Esophagus muscularis mucosa (tissue), 4 donors: Measurements from ENCODE around the gene TAGLN. TPM values are rescaled to one million over a fixed set of nuclear protein-coding genes. Genes with fewer than 3 reads are reported as not detected.

Experiments used
- DNase-seq: peaks from one replicate; pipeline ENCODE4 v3.0.0-alpha.2; 2017; ENCODE audit errors: extremely low spot score
- H3K27ac ChIP-seq, 4 donors: fragments of 200-600 bp; sonication (generic); replicated peaks in 1 of 4; 1 replicate in 3 of 4; 2 replicates in 1 of 4; pipeline ENCODE4 v1.5.1; 2016 to 2019; ENCODE audit warnings: mild to moderate bottlenecking in 1 of 4
- H3K27me3 ChIP-seq, 4 donors: fragments of 200-600 bp; sonication (generic); one replicate each; pipeline versions ENCODE4 v1.5.1 to v1.6.0; 2016 to 2019
- H3K36me3 ChIP-seq, 4 donors: fragments of 200-600 bp; sonication (generic); one replicate each; pipeline ENCODE4 v1.5.1; 2016 to 2019
- H3K4me1 ChIP-seq, 4 donors: fragments of 200-600 bp; sonication (generic); one replicate each; pipeline ENCODE4 v1.5.1; 2016 to 2019
- H3K4me3 ChIP-seq, 4 donors: fragments of 200-600 bp; sonication (generic); 1 replicate in 2 of 4; 2 replicates in 2 of 4; pipeline ENCODE4 v1.5.1; 2016 to 2019; ENCODE audit warnings: mild to moderate bottlenecking in 4 of 4, moderate library complexity in 1 of 4
- H3K9me3 ChIP-seq, 4 donors: fragments of 200-600 bp; sonication (generic); 1 replicate in 3 of 4; 2 replicates in 1 of 4; pipeline ENCODE4 v1.5.1; 2016 to 2019
- CTCF ChIP-seq, 3 experiments: fragments of 200-600 bp in 2 of 3; fragments of 450-650 bp in 1 of 3; sonication (generic) in 2 of 3; IDR thresholded peaks; one replicate each; pipeline ENCODE4 v1.5.1; 2017 to 2019; ENCODE audit warnings: antibody characterized with exemption in 3 of 3, mild to moderate bottlenecking in 2 of 3, moderate library complexity in 1 of 3
- EP300 ChIP-seq: sonication (generic); formaldehyde crosslinking; IDR thresholded peaks from one replicate; pipeline ENCODE4 v1.6.1; 2017; ENCODE audit warnings: antibody characterized with exemption
- POLR2A ChIP-seq: fragments of 450-650 bp; IDR thresholded peaks from one replicate; pipeline ENCODE4 v1.6.1; 2017; ENCODE audit warnings: antibody characterized with exemption, moderate library complexity, mild to moderate bottlenecking, low read depth
- POLR2AphosphoS5 ChIP-seq, 2 donors: sonication (generic); formaldehyde crosslinking; IDR thresholded peaks; one replicate each; pipeline ENCODE4 v1.6.1; 2017; ENCODE audit warnings: antibody characterized with exemption in 2 of 2
- WGBS: methylation state at CpG from one replicate; pipeline ENCODE4 v1.1.5; 2018; 5-methylcytosine and 5-hydroxymethylcytosine counted together
- intact Hi-C: fragments of 100-400 bp; cut with DNase I; formaldehyde crosslinking; loops from one replicate; pipeline ENCODE4 v1.15.1; 2023
- total RNA-seq, 4 donors: library from RNA; depleted of rRNA; stranded (reverse); fragments of >200 nt; gene quantifications; one replicate each; pipeline versions ENCODE4 v1.1.0 to v1.2.1, GENCODE V29; 2016

Gene TAGLN
- total RNA-seq, 4 donors from 2014 or later = 12,513 to 19,293 (median 14,679) TPM

- peak overlapping the region; percentile 66 to 88 (median 78) for H3K4me3 ChIP-seq
- TF ChIP-seq POLR2A = no peak
- no peak for TF ChIP-seq EP300
- TF ChIP-seq CTCF (IDR thresholded peaks at IDR 0.05) = no peak
- TF ChIP-seq POLR2AphosphoS5 (IDR thresholded peaks at IDR 0.05) = no peak
- intact Hi-C loops = loop anchor here (2.0 kb wide), 1 partner anchor 26 kb away; no protein-coding TSS in a partner anchor
- H3K36me3 ChIP-seq = peaks cover 12 to 55% (median 41%) of the 10 kb centered on the region in 4 donors
- WGBS = 0% methylated on average over 1 of the region's 4 CpGs
- H3K27ac ChIP-seq = peak overlapping the region; percentile 94 to 97 (median 96)
- peaks cover 17 to 52% (median 40%) of the 10 kb centered on the region in 4 donors for H3K4me1 ChIP-seq
- H3K9me3 ChIP-seq = no peaks in the 10 kb centered on the region
- DNase-seq = no peak
- H3K27me3 ChIP-seq = no peaks in the 10 kb centered on the region
Observed at GRCh38 chr11:117198613-117199012, 557 bp upstream of the TAGLN start.

- H3K27ac ChIP-seq = peak overlapping the region; percentile 94 to 97 (median 96)
- peak overlapping the region; percentile 66 to 88 (median 78) for H3K4me3 ChIP-seq
- peaks cover 18 to 61% (median 45%) of the 10 kb centered on the region in 4 donors for H3K36me3 ChIP-seq
- no peak for DNase-seq
- H3K9me3 ChIP-seq = no peaks in the 10 kb centered on the region
- H3K4me1 ChIP-seq = peaks cover 31 to 67% (median 50%) of the 10 kb centered on the region in 4 donors
- TF ChIP-seq POLR2A = no peak
- TF ChIP-seq POLR2AphosphoS5 (IDR thresholded peaks at IDR 0.05) = peak; percentile 7 to 39
- H3K27me3 ChIP-seq = no peaks in the 10 kb centered on the region
- intact Hi-C loops = loop anchor here (2.0 kb wide), 1 partner anchor 25 kb away; no protein-coding TSS in a partner anchor
- WGBS = 33% methylated on average over 11 of the region's 13 CpGs
Observed at GRCh38 chr11:117199916-117200812, 994 bp downstream of the TAGLN start.

GRCh38 chr11:117200813-117201657, 1.9 kb downstream of the TAGLN start:
- peak overlapping the region; percentile 66 to 88 (median 78) for H3K4me3 ChIP-seq
- no peaks in the 10 kb centered on the region for H3K9me3 ChIP-seq
- 62% methylated on average over 11 of the region's 12 CpGs for WGBS
- no peak for DNase-seq
- peak overlapping the region; percentile 94 to 97 (median 96) for H3K27ac ChIP-seq
- H3K27me3 ChIP-seq = no peaks in the 10 kb centered on the region
- intact Hi-C loops = no loop called here
- TF ChIP-seq EP300 = no peak
- peak; percentile 1 to 56 for TF ChIP-seq POLR2AphosphoS5 (IDR thresholded peaks at IDR 0.05)
- TF ChIP-seq POLR2A = no peak
- H3K4me1 ChIP-seq = peaks cover 34 to 72% (median 55%) of the 10 kb centered on the region in 4 donors
- peaks cover 13 to 57% (median 42%) of the 10 kb centered on the region in 4 donors for H3K36me3 ChIP-seq

- H3K36me3 ChIP-seq = peaks cover 13 to 50% (median 36%) of the 10 kb centered on the region in 4 donors
- H3K4me1 ChIP-seq = peaks cover 34 to 70% (median 55%) of the 10 kb centered on the region in 4 donors
- no peaks in the 10 kb centered on the region for H3K27me3 ChIP-seq
- TF ChIP-seq CTCF (IDR thresholded peaks at IDR 0.05) (no peak), POLR2A (no peak), EP300 (no peak), POLR2AphosphoS5 (IDR thresholded peaks at IDR 0.05) (peak in 1 of 2 donors; percentile 56)
- H3K4me3 ChIP-seq = peak overlapping the region; percentile 66 to 88 (median 78)
- H3K9me3 ChIP-seq = no peaks in the 10 kb centered on the region
- intact Hi-C loops = no loop called here
- DNase-seq = no peak
- H3K27ac ChIP-seq = peak overlapping the region; percentile 94 to 97 (median 96)
- 53% methylated on average over 6 of the region's 14 CpGs for WGBS
Observed at GRCh38 chr11:117201658-117202305, 2.6 kb downstream of the TAGLN start.
